ENCODE data around the gene TPPP. TPM values are rescaled to one million over a fixed set of nuclear protein-coding genes. Genes with fewer than 3 reads are reported as not detected.

TPPP gene
- total RNA-seq, 4 donors from 2014 or later, result 2.4 to 8.7 (median 3.2) TPM

GRCh38 chr5:655406-655805, 37.7 kb downstream of the TPPP start:
- in situ Hi-C loops (cut with MboI; ENCODE audit: low sequenced_read_pairs in 4 of 4) (loop anchor here in 1 of 4 donors (10.0 kb wide), 1 partner anchor 249 kb away; no protein-coding TSS in a partner anchor), intact Hi-C loops (cut with DNase I; ENCODE audit: low total_unique reads) (no loop called here)
- no peak for DNase-seq
- no peaks in the 10 kb centered on the region for H3K27me3 ChIP-seq
- H3K9me3 ChIP-seq, result no peaks in the 10 kb centered on the region
- no peak for ATAC-seq
- H3K27ac ChIP-seq, result no peak overlapping the region
- H3K4me3 ChIP-seq, result no peak overlapping the region
- H3K36me3 ChIP-seq, result no peaks in the 10 kb centered on the region
- H3K4me1 ChIP-seq, result no peaks in the 10 kb centered on the region
- TF ChIP-seq CTCF (IDR thresholded peaks at IDR 0.05 in 4 of 5, conservative IDR thresholded peaks at IDR 0.05 in 1 of 5) (no peak), POLR2A (IDR thresholded peaks at IDR 0.05) (no peak)

GRCh38 chr5:654071-654778, 38.9 kb downstream of the TPPP start:
- ATAC-seq, result no peak
- intact Hi-C loops (cut with DNase I; ENCODE audit: low total_unique reads), result no loop called here
- no peak for DNase-seq

GRCh38 chr5:652773-653350, 40.3 kb downstream of the TPPP start:
- no peaks in the 10 kb centered on the region for H3K9me3 ChIP-seq
- in situ Hi-C loops (cut with MboI; ENCODE audit: low sequenced_read_pairs in 4 of 4) (loop anchor here in 1 of 4 donors (10.0 kb wide), 1 partner anchor 252 kb away; no protein-coding TSS in a partner anchor), intact Hi-C loops (cut with DNase I; ENCODE audit: low total_unique reads) (no loop called here)
- H3K36me3 ChIP-seq, result no peaks in the 10 kb centered on the region
- H3K4me3 ChIP-seq, result no peak overlapping the region
- no peaks in the 10 kb centered on the region for H3K4me1 ChIP-seq
- TF ChIP-seq POLR2A (IDR thresholded peaks at IDR 0.05), result no peak
- TF ChIP-seq CTCF (IDR thresholded peaks at IDR 0.05 in 4 of 5, conservative IDR thresholded peaks at IDR 0.05 in 1 of 5), result no peak
- H3K27me3 ChIP-seq, result no peaks in the 10 kb centered on the region
- no peak for DNase-seq
- no peak overlapping the region for H3K27ac ChIP-seq
- no peak for ATAC-seq

More at GRCh38 chr5:654071-654778, 38.9 kb downstream of the TPPP start:
- Histone ChIP-seq H3K4me1 (no peaks in the 10 kb centered on the region), H3K36me3 (no peaks in the 10 kb centered on the region), H3K9me3 (no peaks in the 10 kb centered on the region), H3K27ac (no peak overlapping the region), H3K27me3 (no peaks in the 10 kb centered on the region), H3K4me3 (no peak overlapping the region)
- in situ Hi-C loops (cut with MboI; ENCODE audit: low sequenced_read_pairs in 4 of 4), result loop anchor here in 1 of 4 donors (10.0 kb wide), 1 partner anchor 251 kb away; no protein-coding TSS in a partner anchor
- TF ChIP-seq POLR2A (IDR thresholded peaks at IDR 0.05) (no peak), CTCF (IDR thresholded peaks at IDR 0.05 in 4 of 5, conservative IDR thresholded peaks at IDR 0.05 in 1 of 5) (no peak)

GRCh38 chr5:652023-652515, 41.1 kb downstream of the TPPP start:
- in situ Hi-C loops (cut with MboI; ENCODE audit: low sequenced_read_pairs in 4 of 4), result loop anchor here in 1 of 4 donors (10.0 kb wide), 1 partner anchor 253 kb away; no protein-coding TSS in a partner anchor
- DNase-seq (no peak), ATAC-seq (no peak)
- Histone ChIP-seq H3K27ac (no peak overlapping the region), H3K36me3 (no peaks in the 10 kb centered on the region), H3K4me1 (no peaks in the 10 kb centered on the region), H3K9me3 (no peaks in the 10 kb centered on the region), H3K27me3 (no peaks in the 10 kb centered on the region), H3K4me3 (no peak overlapping the region)
- no peak for TF ChIP-seq CTCF (IDR thresholded peaks at IDR 0.05 in 4 of 5, conservative IDR thresholded peaks at IDR 0.05 in 1 of 5)
- TF ChIP-seq POLR2A (IDR thresholded peaks at IDR 0.05), result no peak
- intact Hi-C loops (cut with DNase I; ENCODE audit: low total_unique reads), result no loop called here

All from gastrocnemius medialis (tissue), 4 donors.